A673 (cell line): ENCODE data around the gene PRKCA. TPM values are rescaled to one million over a fixed set of nuclear protein-coding genes. Genes with fewer than 3 reads are reported as not detected.

Experiments used
- BruUV-seq: library from RNA; stranded (reverse); fragments of 400-500 nt; replicated peaks from 2 replicates; lab custom pipeline; 2021; lab: Mats Ljungman, UMichigan
- CTCF ChIA-PET: fragments of 300-600 bp; sonication (Branson Sonifier 250); formaldehyde crosslinking; loops from one replicate; lab custom pipeline; 2022; ENCODE audit warnings: antibody characterized with exemption; lab: Charles Lee
- POLR2A ChIA-PET: fragments of 300-600 bp; sonication (Branson Sonifier 250); formaldehyde crosslinking; loops from one replicate; lab custom pipeline; 2022; ENCODE audit warnings: antibody characterized with exemption; ENCODE audit not compliant: low non-redundant PET; lab: Charles Lee
- DNase-seq: peaks from one replicate; pipeline ENCODE4 v3.0.0-alpha.2; 2015; ENCODE audit warnings: low spot score
- H3K27ac ChIP-seq: fragments of 200-600 bp; sonication (generic); 2 replicates; pipeline ENCODE4 v1.5.1; 2016; ENCODE audit warnings: mixed run types, low read depth, mild to moderate bottlenecking, mixed read lengths, antibody characterized with exemption, low read length; ENCODE audit not compliant: poor library complexity, severe bottlenecking
- H3K27me3 ChIP-seq: fragments of 200-600 bp; sonication (generic); replicated peaks from 2 replicates; pipeline ENCODE4 v1.6.1; 2017; ENCODE audit warnings: mixed run types, low read depth, mild to moderate bottlenecking, mixed read lengths, antibody characterized with exemption, low read length; ENCODE audit not compliant: insufficient read depth, poor library complexity
- H3K36me3 ChIP-seq: fragments of 200-600 bp; sonication (generic); 2 replicates; pipeline ENCODE4 v1.6.1; 2016; ENCODE audit warnings: mixed run types, mild to moderate bottlenecking, mixed read lengths, antibody characterized with exemption, low read length; ENCODE audit not compliant: insufficient read depth, poor library complexity, severe bottlenecking
- H3K4me1 ChIP-seq: fragments of 200-600 bp; sonication (generic); 2 replicates; pipeline ENCODE4 v1.6.1; 2017; ENCODE audit warnings: mixed run types, mild to moderate bottlenecking, mixed read lengths, antibody characterized with exemption, low read length; ENCODE audit not compliant: insufficient read depth, poor library complexity, severe bottlenecking
- H3K4me3 ChIP-seq: fragments of 200-600 bp; sonication (generic); 2 replicates; pipeline ENCODE4 v1.5.1; 2016; ENCODE audit warnings: low read depth, mixed run types, mild to moderate bottlenecking, mixed read lengths, low read length; ENCODE audit not compliant: poor library complexity, severe bottlenecking
- H3K9me3 ChIP-seq: fragments of 200-600 bp; sonication (generic); 2 replicates; pipeline ENCODE4 v1.6.1; 2016; ENCODE audit warnings: mixed run types, low read depth, mild to moderate bottlenecking, mixed read lengths, antibody characterized with exemption, low read length; ENCODE audit not compliant: poor library complexity, severe bottlenecking
- CTCF ChIP-seq: fragments of 300-800, 200-600 bp; sonication (generic); conservative IDR thresholded peaks from 2 replicates; pipeline ENCODE4 v1.5.1; 2017; ENCODE audit warnings: low read depth, mild to moderate bottlenecking, antibody characterized with exemption, low read length, moderate library complexity, mixed read lengths
- EZH2 ChIP-seq: fragments of 200-600 bp; sonication (generic); IDR thresholded peaks from 2 replicates; pipeline ENCODE4 v1.6.1; 2017; ENCODE audit warnings: borderline replicate concordance, low read depth, mild to moderate bottlenecking, mixed read lengths, antibody characterized with exemption, low read length; ENCODE audit not compliant: poor library complexity, severe bottlenecking
- intact Hi-C: fragments of 100-400 bp; cut with micrococcal nuclease; formaldehyde crosslinking; loops from one replicate; pipeline ENCODE4 v1.10.0; 2022; ENCODE audit not compliant: unreplicated experiment
- total RNA-seq: library from RNA; stranded (reverse); gene quantifications from 2 replicates; pipeline ENCODE4 v1.2.3, GENCODE V29; 2021

The PRKCA gene
- total RNA-seq, 1 experiment from 2014 or later, result 16.3 TPM

- intact Hi-C loops, result loop anchor here (2.0 kb wide), 1 partner anchor 475 kb away; no protein-coding TSS in a partner anchor
- TF ChIP-seq CTCF (no peak), EZH2 (no peak)
- H3K36me3 ChIP-seq, result no peaks in the 10 kb centered on the region
- DNase-seq, result no peak
- no peaks in the 10 kb centered on the region for H3K9me3 ChIP-seq
- H3K27ac ChIP-seq, result no peak overlapping the region
- peaks cover 5% of the 10 kb centered on the region for H3K4me1 ChIP-seq
- no peaks in the 10 kb centered on the region for H3K27me3 ChIP-seq
- CTCF ChIA-PET, result no interaction called here
- H3K4me3 ChIP-seq, result no peak overlapping the region
- no TSS peak for BruUV-seq
- POLR2A ChIA-PET, result no interaction called here
Observed at GRCh38 chr17:66675991-66676371, 373.6 kb downstream of the PRKCA start.

- H3K27me3 ChIP-seq, result no peaks in the 10 kb centered on the region
- H3K9me3 ChIP-seq, result no peaks in the 10 kb centered on the region
- intact Hi-C loops, result no loop called here
- no TSS peak for BruUV-seq
- no peaks in the 10 kb centered on the region for H3K36me3 ChIP-seq
- TF ChIP-seq CTCF (no peak), EZH2 (no peak)
- POLR2A ChIA-PET, result no interaction called here
- no peak for DNase-seq
- H3K4me1 ChIP-seq, result peaks cover 5% of the 10 kb centered on the region
- CTCF ChIA-PET, result no interaction called here
- H3K27ac ChIP-seq, result no peak overlapping the region
- H3K4me3 ChIP-seq, result no peak overlapping the region
Observed at GRCh38 chr17:66676421-66676820, 374.0 kb downstream of the PRKCA start.

- H3K9me3 ChIP-seq, result no peaks in the 10 kb centered on the region
- BruUV-seq, result no TSS peak
- ChIA-PET POLR2A (no interaction called here), CTCF (no interaction called here)
- no peaks in the 10 kb centered on the region for H3K36me3 ChIP-seq
- H3K4me3 ChIP-seq, result no peak overlapping the region
- no peaks in the 10 kb centered on the region for H3K27me3 ChIP-seq
- DNase-seq, result no peak
- no peak overlapping the region for H3K27ac ChIP-seq
- no peak for TF ChIP-seq CTCF
- intact Hi-C loops, result no loop called here
- H3K4me1 ChIP-seq, result peaks cover 5% of the 10 kb centered on the region
Observed at GRCh38 chr17:66677201-66677981, 375.0 kb downstream of the PRKCA start.
